Gastroesophageal sphincter (tissue), 4 donors: ENCODE measurements around the gene TRIM2. TPM values are rescaled to one million over a fixed set of nuclear protein-coding genes. Genes with fewer than 3 reads are reported as not detected.

Experiments
- ATAC-seq: fragments of 150-250 bp; one replicate; pipeline ENCODE4 v1.9.1; 2016; ENCODE audit warnings: mild to moderate bottlenecking, moderate library complexity
- H3K27ac ChIP-seq, 4 donors: fragments of 200-600 bp; sonication (generic) in 3 of 4; 1 replicate in 3 of 4; 2 replicates in 1 of 4; pipeline ENCODE4 v1.5.1; 2016 to 2019
- H3K27me3 ChIP-seq: fragments of 200-600 bp; sonication (generic); one replicate; pipeline ENCODE4 v1.5.1; 2019
- H3K36me3 ChIP-seq, 2 donors: fragments of 200-600 bp; sonication (generic); one replicate each; pipeline ENCODE4 v1.5.1; 2019; ENCODE audit warnings: control low read depth in 1 of 2
- H3K4me1 ChIP-seq, 3 donors: fragments of 200-600 bp; sonication (generic); 1 replicate in 2 of 3; 2 replicates in 1 of 3; pipeline ENCODE4 v1.5.1; 2016 to 2019; ENCODE audit warnings: control low read depth in 2 of 3
- H3K4me3 ChIP-seq, 2 donors: fragments of 200-600 bp; sonication (generic); one replicate each; pipeline ENCODE4 v1.5.1; 2019; ENCODE audit warnings: mild to moderate bottlenecking in 1 of 2, moderate library complexity in 1 of 2
- H3K9me3 ChIP-seq, 3 donors: fragments of 200-600 bp; sonication (generic); one replicate each; pipeline ENCODE4 v1.5.1; 2017 to 2019; ENCODE audit warnings: control low read depth in 2 of 3
- CTCF ChIP-seq, 4 experiments: fragments of 200-600 bp in 2 of 4; fragments of 450-650 bp in 2 of 4; sonication (generic) in 1 of 4; IDR thresholded peaks; one replicate each; pipeline ENCODE4 v1.5.1; 2017 to 2019; ENCODE audit warnings: antibody characterized with exemption in 4 of 4, mild to moderate bottlenecking in 2 of 4, moderate library complexity in 2 of 4
- EP300 ChIP-seq: sonication (generic); formaldehyde crosslinking; IDR thresholded peaks from one replicate; pipeline ENCODE4 v1.6.1; 2017; ENCODE audit warnings: antibody characterized with exemption, mild to moderate bottlenecking
- POLR2A ChIP-seq, 2 donors: fragments of 450-650 bp; IDR thresholded peaks; one replicate each; pipeline ENCODE4 v1.6.1; 2017; ENCODE audit warnings: antibody characterized with exemption in 2 of 2, mild to moderate bottlenecking in 2 of 2, moderate library complexity in 1 of 2
- POLR2AphosphoS5 ChIP-seq: sonication (generic); formaldehyde crosslinking; IDR thresholded peaks from one replicate; pipeline ENCODE4 v1.6.1; 2017; ENCODE audit warnings: antibody characterized with exemption
- whole genome bisulfite sequencing, 2 donors: methylation state at CpG; one replicate each; pipeline ENCODE4 v1.1.5; 2018; ENCODE audit warnings: low coverage in 1 of 2; 5-methylcytosine and 5-hydroxymethylcytosine counted together
- total RNA-seq, 4 donors: library from RNA; depleted of rRNA; stranded (reverse); fragments of >200 nt; gene quantifications; one replicate each; pipeline ENCODE4 v1.1.0, GENCODE V29; 2016

The TRIM2 gene
- total RNA-seq, 4 donors from 2014 or later = 31.2 to 59.2 (median 44.4) TPM

DNA sequence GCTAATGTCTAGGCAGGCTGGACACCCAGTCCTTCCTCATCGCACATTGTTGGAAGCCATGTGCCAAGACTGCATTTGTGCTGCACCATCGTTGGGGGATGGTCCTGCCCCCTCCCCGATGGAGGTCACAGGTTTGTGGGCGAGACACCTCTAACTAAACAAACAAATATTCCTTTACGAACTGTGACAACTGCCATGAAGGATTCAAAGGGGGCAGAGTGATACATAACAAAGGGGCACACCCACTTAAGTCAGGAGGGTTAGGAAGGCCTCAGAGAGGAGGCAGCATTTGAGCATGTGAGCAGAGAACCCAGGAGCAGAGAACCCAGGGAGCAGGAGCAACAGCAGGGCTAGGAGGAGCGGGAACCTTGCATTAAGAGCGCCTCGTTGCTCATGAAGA, 37.1 kb downstream of the TRIM2 start:
- ATAC-seq = no peak

DNA sequence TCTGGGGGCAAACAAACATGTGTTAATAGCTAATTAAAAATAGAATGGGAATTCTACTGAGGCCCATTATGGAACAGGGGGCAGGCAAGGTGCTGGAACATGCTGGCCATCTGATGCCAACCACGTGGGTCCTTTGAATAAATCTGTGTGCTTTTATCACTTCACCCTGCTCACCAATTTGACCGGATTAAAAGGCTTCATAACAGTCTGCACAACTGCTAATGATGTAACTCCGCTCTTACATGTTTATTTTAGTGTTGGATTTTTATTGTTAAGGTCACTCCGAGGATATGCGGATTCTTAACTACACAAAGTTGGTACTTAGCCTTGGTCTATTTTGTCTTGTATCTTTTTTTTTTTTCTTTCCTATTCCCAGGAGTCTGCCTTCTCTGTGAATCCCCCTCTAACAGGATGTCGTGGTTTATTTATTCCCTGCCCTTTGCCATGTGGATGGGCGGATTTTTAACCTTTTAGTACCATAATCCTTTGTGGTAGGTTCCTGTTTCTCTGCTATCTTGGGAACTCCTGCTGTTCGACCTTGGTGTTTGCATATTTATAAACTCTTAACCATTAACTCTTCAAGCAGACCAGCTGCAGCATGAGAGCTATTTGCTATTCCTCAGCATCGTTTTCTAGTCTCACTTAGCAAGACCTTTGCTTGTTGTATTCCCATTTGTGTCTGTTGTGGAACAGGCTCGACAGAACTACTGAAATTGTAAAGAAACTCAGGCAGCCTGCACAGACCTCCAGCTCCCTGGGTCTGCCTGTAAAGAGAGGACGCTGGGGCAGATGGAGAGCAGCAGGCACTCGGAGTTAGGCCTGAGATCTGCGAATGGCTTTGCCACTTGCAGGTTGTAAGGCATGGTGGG, 38.0 kb downstream of the TRIM2 start:
- H3K9me3 ChIP-seq = no peaks in the 10 kb centered on the region
- no peak overlapping the region for H3K4me3 ChIP-seq
- no peak overlapping the region for H3K27ac ChIP-seq
- H3K36me3 ChIP-seq = peaks cover 0 to 21% of the 10 kb centered on the region in 2 donors
- TF ChIP-seq POLR2AphosphoS5 (no peak), EP300 (no peak), CTCF (IDR thresholded peaks at IDR 0.05) (no peak), POLR2A (IDR thresholded peaks at IDR 0.05) (no peak)
- H3K4me1 ChIP-seq = peaks cover 0 to 24% (median 0%) of the 10 kb centered on the region in 3 donors
- no peak for ATAC-seq
- 44 to 51% methylated on average over 8 to 11 of the region's 13 CpGs for WGBS, 2 donors
- no peaks in the 10 kb centered on the region for H3K27me3 ChIP-seq

More for the DNA sequence above, 37.1 kb downstream of the TRIM2 start:
- no peak overlapping the region for H3K27ac ChIP-seq
- peaks cover 0 to 21% of the 10 kb centered on the region in 2 donors for H3K36me3 ChIP-seq
- WGBS, 2 donors = 95 to 100% methylated on average over 3 of the region's 8 CpGs
- peaks cover 0 to 24% (median 0%) of the 10 kb centered on the region in 3 donors for H3K4me1 ChIP-seq
- no peaks in the 10 kb centered on the region for H3K27me3 ChIP-seq
- TF ChIP-seq POLR2AphosphoS5 = no peak
- no peak for TF ChIP-seq EP300
- TF ChIP-seq CTCF (IDR thresholded peaks at IDR 0.05) = no peak
- TF ChIP-seq POLR2A (IDR thresholded peaks at IDR 0.05) = no peak
- no peaks in the 10 kb centered on the region for H3K9me3 ChIP-seq
- H3K4me3 ChIP-seq = no peak overlapping the region

DNA sequence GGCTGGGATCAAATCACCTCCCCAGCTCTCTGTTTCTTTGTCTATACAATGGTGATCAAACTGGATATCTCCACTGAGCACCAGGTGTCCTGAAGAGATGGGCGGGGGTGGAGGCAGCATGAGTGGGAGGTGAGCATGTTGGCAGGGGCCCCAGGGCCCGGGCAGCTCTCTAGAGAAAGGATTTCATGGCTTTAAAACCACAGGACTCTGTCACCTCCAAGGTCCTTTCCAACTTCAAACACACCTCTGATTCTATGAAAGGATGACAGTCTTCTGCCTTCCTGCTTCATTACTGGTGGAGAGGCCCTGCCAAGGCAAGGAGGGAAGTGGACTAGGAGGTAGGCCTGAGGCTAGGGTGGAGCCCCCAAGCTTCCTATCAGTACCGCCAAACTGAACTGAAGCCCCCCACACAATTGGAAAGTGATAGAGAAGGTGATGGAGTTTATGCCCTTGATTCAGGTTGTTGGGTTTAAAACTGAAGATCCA, 38.6 kb downstream of the TRIM2 start:
- Histone ChIP-seq H3K4me3 (no peak overlapping the region), H3K27me3 (no peaks in the 10 kb centered on the region), H3K9me3 (no peaks in the 10 kb centered on the region), H3K36me3 (peaks cover 0 to 21% of the 10 kb centered on the region in 2 donors), H3K4me1 (peaks cover 0 to 24% (median 0%) of the 10 kb centered on the region in 3 donors), H3K27ac (no peak overlapping the region)
- no CpG with 5 or more reads among the region's 3 CpGs for WGBS, 2 donors
- no peak for ATAC-seq
- no peak for TF ChIP-seq CTCF (IDR thresholded peaks at IDR 0.05)
- no peak for TF ChIP-seq POLR2A (IDR thresholded peaks at IDR 0.05)
- no peak for TF ChIP-seq EP300
- no peak for TF ChIP-seq POLR2AphosphoS5

GRCh38 chr4:153243468-153243867, 39.2 kb downstream of the TRIM2 start:
- Histone ChIP-seq H3K4me1 (peaks cover 0 to 28% (median 2%) of the 10 kb centered on the region in 3 donors), H3K27me3 (no peaks in the 10 kb centered on the region), H3K36me3 (peaks cover 0 to 21% of the 10 kb centered on the region in 2 donors), H3K4me3 (no peak overlapping the region), H3K9me3 (no peaks in the 10 kb centered on the region), H3K27ac (no peak overlapping the region)
- TF ChIP-seq CTCF (IDR thresholded peaks at IDR 0.05) (no peak), EP300 (no peak), POLR2A (IDR thresholded peaks at IDR 0.05) (no peak), POLR2AphosphoS5 (no peak)
- ATAC-seq = no peak

DNA sequence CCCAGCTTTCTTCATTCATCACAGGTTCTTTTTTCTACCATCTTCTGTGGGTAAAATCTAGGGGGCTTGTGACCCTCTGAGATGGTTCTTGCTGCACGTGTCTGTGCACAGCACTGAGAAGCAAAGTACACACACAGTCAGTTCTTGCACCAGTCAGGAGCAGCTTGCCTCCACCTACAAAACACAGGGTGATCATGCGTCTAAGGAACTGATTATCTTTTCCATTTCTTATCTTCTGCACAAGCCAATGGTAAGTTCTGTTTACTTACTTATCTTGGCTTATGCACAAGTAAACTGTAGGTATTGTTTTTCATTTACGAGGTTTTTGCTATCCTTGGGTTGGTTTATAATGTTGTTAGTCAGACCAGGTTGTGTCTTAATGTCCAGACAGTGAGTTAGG, 40.7 kb downstream of the TRIM2 start:
- no peak overlapping the region for H3K27ac ChIP-seq
- H3K36me3 ChIP-seq = peaks cover 0 to 13% of the 10 kb centered on the region in 2 donors
- H3K4me3 ChIP-seq = no peak overlapping the region
- 100% methylated on average over 3 of the region's 3 CpGs for WGBS, 2 donors
- peaks cover 0 to 39% (median 5%) of the 10 kb centered on the region in 3 donors for H3K4me1 ChIP-seq
- no peaks in the 10 kb centered on the region for H3K27me3 ChIP-seq
- no peaks in the 10 kb centered on the region for H3K9me3 ChIP-seq
- no peak for ATAC-seq
- TF ChIP-seq POLR2A (IDR thresholded peaks at IDR 0.05) (no peak), CTCF (IDR thresholded peaks at IDR 0.05) (no peak), POLR2AphosphoS5 (no peak), EP300 (no peak)
